Muscle of leg (tissue), 9 donors: ENCODE measurements around the gene BCL2. TPM values are rescaled to one million over a fixed set of nuclear protein-coding genes. Genes with fewer than 3 reads are reported as not detected.

Experiments used
- polyA plus RNA-seq, 8 donors: library from polyadenylated mRNA; unstranded; fragments of 120-200 nt; gene quantifications; one replicate each; pipeline versions ENCODE4 v1.2.1 to v1.2.3, GENCODE V29; 2013; ENCODE audit warnings: inconsistent platforms in 1 of 8, low replicate concordance in 1 of 8; ENCODE audit not compliant: insufficient read length in 8 of 8, insufficient read depth in 1 of 8
- total RNA-seq: library from RNA; stranded (reverse); fragments of 120-200 nt; gene quantifications from one replicate; pipeline ENCODE4 v1.2.4, GENCODE V29; 2013

Gene BCL2
- total and polyA plus RNA-seq, 9 donors = 13.0 to 22.3 (median 16.5) TPM

Other genes starting within 250 kb of the BCL2 start
- gene KDSR, start 47.4 kb upstream of the BCL2 start, total RNA-seq = 13.9 TPM
- 10 to 100 TPM; 18.8 to 34.7 (median 24.7) TPM for gene KDSR, start 47.4 kb upstream of the BCL2 start, polyA plus RNA-seq
- 26.6 TPM for gene VPS4B, start 102.7 kb upstream of the BCL2 start, total RNA-seq
- gene VPS4B, start 102.7 kb upstream of the BCL2 start, polyA plus RNA-seq = 10 to 100 TPM; 19.6 to 35.0 (median 23.8) TPM
- gene SERPINB5, start 157.2 kb upstream of the BCL2 start, total RNA-seq = not detected
- 1 to 10 TPM in 1 of 8 donors, under 1 TPM in 2, not detected in 5; 0.26 to 4.3 (median 0.76) TPM for gene SERPINB5, start 157.2 kb upstream of the BCL2 start, polyA plus RNA-seq
- 0.62 TPM for gene SERPINB12, start 222.6 kb upstream of the BCL2 start, total RNA-seq
- gene SERPINB12, start 222.6 kb upstream of the BCL2 start, polyA plus RNA-seq = 1 to 10 TPM in 1 of 8 donors, under 1 TPM in 7; 0.23 to 1.3 (median 0.43) TPM